H1 (cell line): Measurements from ENCODE around the gene SORCS3. TPM values are rescaled to one million over a fixed set of nuclear protein-coding genes. Genes with fewer than 3 reads are reported as not detected.

Source experiments
- CTBP2 ChIP-seq: IDR thresholded peaks from 2 replicates; pipeline ENCODE4 v1.7.0; 2011; ENCODE audit warnings: borderline replicate concordance, mild to moderate bottlenecking, moderate library complexity, mixed read lengths, low read length; ENCODE audit not compliant: insufficient read depth, insufficient read length
- E2F6 ChIP-seq: IDR thresholded peaks from 2 replicates; pipeline ENCODE4 v1.6.1; 2012; ENCODE audit warnings: inconsistent platforms
- polyA plus RNA-seq, 7 experiments: library from polyadenylated mRNA; depleted of rRNA in 3 of 7; stranded (reverse) in 5 of 7; unstranded in 2 of 7; fragments of >200 nt in 5 of 7; fragments of 200-250 nt in 2 of 7; gene quantifications; 1 replicate in 5 of 7; 2 replicates in 1 of 7; 4 replicates in 1 of 7; pipeline versions ENCODE4 v1.2.1 to v1.2.3, GENCODE V29; 2011 to 2013; ENCODE audit warnings: missing spikeins in 2 of 7, mixed read lengths in 2 of 7
- total RNA-seq: library from RNA; stranded (reverse); fragmentation: NEBNext Ultra II Directional; extraction: Animal tissue kit (Norgen Biotek cat#: 25700); gene quantifications from 2 replicates; pipeline ENCODE4 v1.2.1, GENCODE V29; 2021

The SORCS3 gene
- total and polyA plus RNA-seq, 2 of the 8 experiments (the other 6 are each of a cell fraction or from before 2014, with no cell fraction given), result 0.26 to 0.88 TPM

- TF ChIP-seq E2F6 (no peak), CTBP2 (no peak)
These were observed 168.4 kb downstream of the SORCS3 start (continued) for GRCh38 chr10:104809288-104810090.
